Measurements from ENCODE around the gene RS1.

Gene RS1

GRCh38 chrX:18616688-18617406 lies 55.1 kb downstream of the RS1 start:
- no peak for TF ChIP-seq CTCF (IDR thresholded peaks at IDR 0.05; ENCODE audit: low read depth, low read length, missing control alignments)
- in situ Hi-C loops (cut with HindIII; ENCODE audit: low sequenced_read_pairs), result no loop called here
- no peak for DNase-seq (ENCODE audit: low read depth)
- H3K4me3 ChIP-seq (ENCODE audit: low read depth, low read length), result no peak overlapping the region

GRCh38 chrX:18613930-18614639 lies 57.8 kb downstream of the RS1 start:
- in situ Hi-C loops (cut with HindIII; ENCODE audit: low sequenced_read_pairs), result no loop called here
- TF ChIP-seq CTCF (IDR thresholded peaks at IDR 0.05; ENCODE audit: low read depth, low read length, missing control alignments), result no peak
- DNase-seq (ENCODE audit: low read depth), result no peak
- H3K4me3 ChIP-seq (ENCODE audit: low read depth, low read length), result no peak overlapping the region

GRCh38 chrX:18607966-18608365 lies 63.9 kb downstream of the RS1 start:
- no peak for DNase-seq (ENCODE audit: low read depth)
- in situ Hi-C loops (cut with HindIII; ENCODE audit: low sequenced_read_pairs), result no loop called here
- no peak for TF ChIP-seq CTCF (IDR thresholded peaks at IDR 0.05; ENCODE audit: low read depth, low read length, missing control alignments)
- no peak overlapping the region for H3K4me3 ChIP-seq (ENCODE audit: low read depth, low read length)

- in situ Hi-C loops (cut with HindIII; ENCODE audit: low sequenced_read_pairs), result no loop called here
- H3K4me3 ChIP-seq (ENCODE audit: low read depth, low read length), result no peak overlapping the region
- no peak for TF ChIP-seq CTCF (IDR thresholded peaks at IDR 0.05; ENCODE audit: low read depth, low read length, missing control alignments)
- DNase-seq (ENCODE audit: low read depth), result no peak
Measured at GRCh38 chrX:18598413-18598812, 73.5 kb downstream of the RS1 start.

- H3K4me3 ChIP-seq (ENCODE audit: low read depth, low read length), result no peak overlapping the region
- no peak for DNase-seq (ENCODE audit: low read depth)
- in situ Hi-C loops (cut with HindIII; ENCODE audit: low sequenced_read_pairs), result no loop called here
- TF ChIP-seq CTCF (IDR thresholded peaks at IDR 0.05; ENCODE audit: low read depth, low read length, missing control alignments), result no peak
Measured at GRCh38 chrX:18596096-18596495, 75.8 kb downstream of the RS1 start.

- no peak for DNase-seq (ENCODE audit: low read depth)
- no peak for TF ChIP-seq CTCF (IDR thresholded peaks at IDR 0.05; ENCODE audit: low read depth, low read length, missing control alignments)
- in situ Hi-C loops (cut with HindIII; ENCODE audit: low sequenced_read_pairs), result no loop called here
- H3K4me3 ChIP-seq (ENCODE audit: low read depth, low read length), result no peak overlapping the region
Measured at GRCh38 chrX:18594079-18594478, 77.8 kb downstream of the RS1 start.
